Naive thymus-derived CD8-positive, alpha-beta T cell (primary cell): ENCODE measurements around the gene SLIT2. TPM values are rescaled to one million over a fixed set of nuclear protein-coding genes. Genes with fewer than 3 reads are reported as not detected.

Source experiments
- ATAC-seq, 2 donors: fragments of 150-1000 bp; cut with Tn5 transposase in 1 of 2; sonication (Bioruptor Pico), chemical (Tn5 transposase) in 1 of 2; 1 replicate in 1 of 2; 2 replicates in 1 of 2; pipeline ENCODE4 v1.10.0; 2021; ENCODE audit warnings: mild to moderate bottlenecking in 2 of 2, moderate library complexity in 2 of 2
- POLR2A ChIA-PET: fragments of 350-600 bp; sonication (Branson Sonifier 250); formaldehyde crosslinking; loops from one replicate; lab custom pipeline; 2021; ENCODE audit warnings: antibody characterized with exemption; lab: Charles Lee
- DNase-seq, 10 donors: peaks; one replicate each; pipeline versions ENCODE4 v3.0.0 to v3.0.0-alpha.2; 2020 to 2022
- H3K27ac Mint-ChIP-seq, 10 donors: one replicate each; pipeline ENCODE4 v1.8.0; 2020 to 2022; ENCODE audit warnings: mild to moderate bottlenecking in 10 of 10, mixed read lengths in 10 of 10, moderate library complexity in 4 of 10, inconsistent platforms in 1 of 10
- H3K27me3 Mint-ChIP-seq, 5 donors: one replicate each; pipeline ENCODE4 v1.8.0; 2021 to 2022; ENCODE audit warnings: mixed read lengths in 5 of 5
- H3K36me3 Mint-ChIP-seq, 3 donors: one replicate each; pipeline ENCODE4 v1.8.0; 2020 to 2022; ENCODE audit warnings: mixed read lengths in 3 of 3, mild to moderate bottlenecking in 2 of 3, inconsistent platforms in 1 of 3
- H3K4me1 Mint-ChIP-seq, 4 donors: one replicate each; pipeline ENCODE4 v1.8.0; 2021 to 2022; ENCODE audit warnings: mixed read lengths in 4 of 4
- H3K4me3 Mint-ChIP-seq, 10 donors: one replicate each; pipeline ENCODE4 v1.8.0; 2020 to 2022; ENCODE audit warnings: mild to moderate bottlenecking in 10 of 10, mixed read lengths in 10 of 10, moderate library complexity in 6 of 10, inconsistent platforms in 1 of 10
- H3K9me3 Mint-ChIP-seq, 9 donors: one replicate each; pipeline ENCODE4 v1.8.0; 2020 to 2022; ENCODE audit warnings: mixed read lengths in 9 of 9, mild to moderate bottlenecking in 3 of 9, inconsistent platforms in 1 of 9, moderate library complexity in 1 of 9
- polyA plus RNA-seq, 3 donors: library from polyadenylated mRNA; unstranded; fragments of 300-500 nt; fragmentation: Illumina TruSeq; gene quantifications; one replicate each; pipeline ENCODE4 v1.2.3, GENCODE V29; 2021
- total RNA-seq, 8 experiments: library from RNA in 2 of 8; stranded (reverse) in 2 of 8; gene quantifications; one replicate each; pipeline ENCODE4 v1.2.3 and lab custom pipeline; 2021 to 2026

The SLIT2 gene
- total and polyA plus RNA-seq, 5 experiments from 2014 or later: not detected

DNA sequence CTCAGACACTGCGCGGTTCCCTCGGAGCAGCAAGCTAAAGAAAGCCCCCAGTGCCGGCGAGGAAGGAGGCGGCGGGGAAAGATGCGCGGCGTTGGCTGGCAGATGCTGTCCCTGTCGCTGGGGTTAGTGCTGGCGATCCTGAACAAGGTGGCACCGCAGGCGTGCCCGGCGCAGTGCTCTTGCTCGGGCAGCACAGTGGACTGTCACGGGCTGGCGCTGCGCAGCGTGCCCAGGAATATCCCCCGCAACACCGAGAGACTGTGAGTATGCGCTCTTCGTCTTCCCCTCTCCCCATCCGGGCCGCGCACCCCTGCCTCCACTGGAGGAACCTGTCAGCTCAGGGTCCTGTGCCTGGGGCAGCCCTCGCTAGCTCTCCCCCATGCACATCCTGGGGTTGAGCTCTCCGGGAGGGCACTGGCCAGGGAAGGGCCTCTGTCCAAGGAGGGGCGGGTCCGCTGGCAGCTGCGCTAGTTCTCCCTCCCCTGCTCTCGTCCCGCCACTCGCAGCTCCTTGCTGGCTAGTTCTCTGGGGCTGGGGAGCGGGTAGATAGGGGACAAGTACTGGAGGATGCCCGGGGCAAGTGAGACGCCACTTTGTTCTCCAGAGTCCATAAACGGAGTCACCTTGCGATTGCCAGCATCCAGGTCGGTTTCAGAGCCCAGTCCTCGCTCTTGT, 2.2 kb downstream of the SLIT2 start:
- POLR2A ChIA-PET: no interaction called here
- no peak for ATAC-seq
- peaks cover 16 to 59% (median 42%) of the 10 kb centered on the region in 5 donors for H3K27me3 Mint-ChIP-seq
- H3K9me3 Mint-ChIP-seq: peaks cover 0 to 14% (median 0%) of the 10 kb centered on the region in 9 donors
- peak overlapping the region in 1 of 10 donors; percentile 32 for H3K4me3 Mint-ChIP-seq
- H3K4me1 Mint-ChIP-seq: peaks cover 0 to 16% (median 5%) of the 10 kb centered on the region in 4 donors
- peak overlapping the region in 1 of 10 donors; percentile 78 for H3K27ac Mint-ChIP-seq
- peaks cover 0 to 13% (median 0%) of the 10 kb centered on the region in 3 donors for H3K36me3 Mint-ChIP-seq
- DNase-seq: peak in 1 of 10 donors; percentile 4

GRCh38 chr4:20254511-20255250, 3.0 kb downstream of the SLIT2 start:
- peak in 1 of 10 donors; percentile 3 for DNase-seq
- no peak for ATAC-seq
- Mint-ChIP-seq H3K36me3 (peaks cover 0 to 13% (median 0%) of the 10 kb centered on the region in 3 donors), H3K27ac (no peak overlapping the region), H3K4me1 (peaks cover 0 to 16% (median 5%) of the 10 kb centered on the region in 4 donors), H3K9me3 (peaks cover 0 to 14% (median 0%) of the 10 kb centered on the region in 9 donors), H3K4me3 (no peak overlapping the region), H3K27me3 (peaks cover 15 to 51% (median 37%) of the 10 kb centered on the region in 5 donors)
- POLR2A ChIA-PET: no interaction called here

DNA sequence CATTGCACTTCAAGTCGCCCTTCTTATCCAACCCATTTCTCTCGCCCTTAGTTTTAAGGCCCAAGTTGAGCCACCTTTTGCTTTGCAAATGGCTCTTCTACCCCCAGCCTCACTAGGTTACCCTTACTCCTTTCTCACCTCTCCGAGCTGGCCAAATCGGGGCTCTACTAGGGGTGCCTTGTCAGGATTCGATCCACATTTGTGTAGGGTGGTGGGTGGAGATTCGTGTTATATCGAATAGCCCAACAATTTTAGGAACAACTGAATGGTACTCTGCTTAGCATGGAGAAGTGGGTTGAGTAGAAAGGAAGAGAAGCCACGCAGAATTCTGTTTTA, 3.5 kb downstream of the SLIT2 start:
- Mint-ChIP-seq H3K36me3 (peaks cover 0 to 13% (median 0%) of the 10 kb centered on the region in 3 donors), H3K27ac (no peak overlapping the region)
- ATAC-seq: no peak

GRCh38 chr4:20255823-20256222, 4.1 kb downstream of the SLIT2 start:
- Mint-ChIP-seq H3K4me1 (peaks cover 0 to 16% (median 5%) of the 10 kb centered on the region in 4 donors), H3K9me3 (peaks cover 0 to 11% (median 0%) of the 10 kb centered on the region in 9 donors), H3K27me3 (peaks cover 10 to 44% (median 31%) of the 10 kb centered on the region in 5 donors), H3K36me3 (peaks cover 0 to 10% (median 0%) of the 10 kb centered on the region in 3 donors), H3K27ac (no peak overlapping the region), H3K4me3 (no peak overlapping the region)
- DNase-seq: no peak
- ATAC-seq: no peak
- POLR2A ChIA-PET: interaction anchor here (0.6 kb wide), 1 partner anchor 23 kb away, joined by 4 read pairs; no protein-coding TSS in a partner anchor

More for the DNA sequence above, 3.5 kb downstream of the SLIT2 start:
- H3K4me1 Mint-ChIP-seq: peaks cover 0 to 16% (median 5%) of the 10 kb centered on the region in 4 donors
- no peak for DNase-seq
- peaks cover 14 to 50% (median 37%) of the 10 kb centered on the region in 5 donors for H3K27me3 Mint-ChIP-seq
- H3K9me3 Mint-ChIP-seq: peaks cover 0 to 14% (median 0%) of the 10 kb centered on the region in 9 donors
- peak overlapping the region in 1 of 10 donors; percentile 29 for H3K4me3 Mint-ChIP-seq
- POLR2A ChIA-PET: no interaction called here

GRCh38 chr4:20256381-20256881, 4.7 kb downstream of the SLIT2 start:
- Mint-ChIP-seq H3K27ac (no peak overlapping the region), H3K36me3 (peaks cover 0 to 8% (median 0%) of the 10 kb centered on the region in 3 donors), H3K4me1 (peaks cover 0 to 11% (median 3%) of the 10 kb centered on the region in 4 donors), H3K9me3 (peaks cover 0 to 9% (median 0%) of the 10 kb centered on the region in 9 donors), H3K4me3 (no peak overlapping the region), H3K27me3 (peaks cover 7 to 38% (median 25%) of the 10 kb centered on the region in 5 donors)
- POLR2A ChIA-PET: no interaction called here
- no peak for ATAC-seq
- DNase-seq: no peak

DNA sequence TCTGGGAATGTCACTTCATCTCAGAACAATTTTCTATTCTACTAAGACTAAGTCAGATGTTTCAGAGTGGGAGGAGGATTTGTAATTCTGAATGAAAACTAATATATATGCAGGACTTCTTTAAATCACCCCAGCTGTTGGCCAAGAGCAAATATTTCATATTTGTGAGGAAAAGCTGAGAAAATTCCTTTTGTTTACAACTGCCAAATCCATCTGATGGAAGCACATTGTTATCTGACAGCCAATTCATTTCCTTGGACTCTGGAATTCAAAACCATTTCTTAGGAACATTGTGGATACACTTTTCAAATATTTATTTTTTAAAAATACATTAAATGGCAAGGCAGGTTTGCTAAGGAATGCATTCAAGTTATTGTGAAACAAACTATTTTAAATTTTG, 8.0 kb downstream of the SLIT2 start:
- peaks cover 0 to 9% (median 0%) of the 10 kb centered on the region in 9 donors for H3K9me3 Mint-ChIP-seq
- no peak overlapping the region for H3K4me3 Mint-ChIP-seq
- H3K36me3 Mint-ChIP-seq: peaks cover 0 to 4% (median 0%) of the 10 kb centered on the region in 3 donors
- H3K27ac Mint-ChIP-seq: no peak overlapping the region
- no peak for DNase-seq
- peaks cover 6 to 16% (median 9%) of the 10 kb centered on the region in 5 donors for H3K27me3 Mint-ChIP-seq
- POLR2A ChIA-PET: no interaction called here
- no peak for ATAC-seq
- H3K4me1 Mint-ChIP-seq: peaks cover 0 to 2% (median 0%) of the 10 kb centered on the region in 4 donors

GRCh38 chr4:20260821-20261220, 9.1 kb downstream of the SLIT2 start:
- no peak overlapping the region for H3K4me3 Mint-ChIP-seq
- H3K27ac Mint-ChIP-seq: no peak overlapping the region
- no peaks in the 10 kb centered on the region for H3K36me3 Mint-ChIP-seq
- H3K27me3 Mint-ChIP-seq: peaks cover 0 to 9% (median 2%) of the 10 kb centered on the region in 5 donors
- H3K9me3 Mint-ChIP-seq: peaks cover 0 to 4% (median 0%) of the 10 kb centered on the region in 9 donors
- ATAC-seq: no peak
- POLR2A ChIA-PET: no interaction called here
- no peaks in the 10 kb centered on the region for H3K4me1 Mint-ChIP-seq
- DNase-seq: no peak

DNA sequence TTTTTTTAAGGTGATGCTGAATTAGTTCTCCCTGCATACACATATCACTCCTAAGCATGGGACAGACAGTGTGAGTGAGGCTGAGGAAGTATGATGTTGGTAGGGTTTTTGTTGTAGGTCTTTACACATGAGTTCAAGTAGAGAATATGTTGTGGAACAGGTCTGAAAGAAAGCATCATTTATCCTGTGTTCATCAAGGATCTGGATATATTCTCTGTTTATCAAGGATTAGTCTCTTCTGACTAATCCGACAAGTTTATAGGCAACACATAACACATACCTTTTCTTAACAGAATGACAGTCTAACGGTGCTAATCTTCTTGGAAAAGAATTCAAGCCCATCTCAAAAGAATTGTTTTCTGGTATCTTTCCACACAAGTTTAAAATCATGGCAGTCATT, 10.5 kb downstream of the SLIT2 start:
- Mint-ChIP-seq H3K9me3 (peaks cover 0 to 2% (median 0%) of the 10 kb centered on the region in 9 donors), H3K4me3 (no peak overlapping the region), H3K4me1 (no peaks in the 10 kb centered on the region), H3K27me3 (peaks cover 0 to 4% (median 0%) of the 10 kb centered on the region in 5 donors), H3K27ac (no peak overlapping the region), H3K36me3 (no peaks in the 10 kb centered on the region)
- DNase-seq (no peak), ATAC-seq (no peak)
- POLR2A ChIA-PET: no interaction called here

DNA sequence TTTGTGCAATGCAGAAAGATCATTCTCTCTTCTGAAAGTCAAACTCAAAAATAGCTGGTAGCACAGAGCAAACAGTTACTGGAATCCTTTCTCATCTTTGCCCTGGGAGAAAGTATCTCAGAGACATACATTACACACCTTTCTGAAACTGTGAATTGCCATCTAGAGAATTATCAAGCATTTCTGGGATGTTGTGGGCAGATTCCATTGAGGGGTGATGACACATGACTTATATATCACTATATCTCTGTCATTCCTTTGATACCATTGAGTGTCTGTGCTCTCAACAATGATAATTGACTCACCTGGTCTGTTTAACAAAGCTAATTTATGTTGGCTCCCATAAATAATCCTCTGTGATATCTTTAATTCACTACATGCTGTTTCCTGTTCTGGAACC, 13.0 kb downstream of the SLIT2 start:
- Mint-ChIP-seq H3K9me3 (peaks cover 0 to 2% (median 0%) of the 10 kb centered on the region in 9 donors), H3K36me3 (no peaks in the 10 kb centered on the region), H3K27me3 (peaks cover 0 to 2% (median 0%) of the 10 kb centered on the region in 5 donors), H3K4me1 (no peaks in the 10 kb centered on the region), H3K4me3 (no peak overlapping the region), H3K27ac (no peak overlapping the region)
- POLR2A ChIA-PET: no interaction called here
- ATAC-seq (no peak), DNase-seq (no peak)

- no peak overlapping the region for H3K27ac Mint-ChIP-seq
- ATAC-seq: no peak
- POLR2A ChIA-PET: no interaction called here
- no peak overlapping the region for H3K4me3 Mint-ChIP-seq
- H3K4me1 Mint-ChIP-seq: no peaks in the 10 kb centered on the region
- H3K27me3 Mint-ChIP-seq: peaks cover 0 to 2% (median 0%) of the 10 kb centered on the region in 5 donors
- no peaks in the 10 kb centered on the region for H3K36me3 Mint-ChIP-seq
- no peak for DNase-seq
- peaks cover 0 to 2% (median 0%) of the 10 kb centered on the region in 9 donors for H3K9me3 Mint-ChIP-seq
Measured at GRCh38 chr4:20265726-20266125, 14.0 kb downstream of the SLIT2 start.

- ATAC-seq: no peak
Measured at GRCh38 chr4:20266215-20267082, 14.7 kb downstream of the SLIT2 start.

GRCh38 chr4:20268028-20268427, 16.3 kb downstream of the SLIT2 start:
- Mint-ChIP-seq H3K36me3 (no peaks in the 10 kb centered on the region), H3K4me3 (no peak overlapping the region), H3K27ac (no peak overlapping the region), H3K27me3 (peaks cover 0 to 2% (median 0%) of the 10 kb centered on the region in 5 donors), H3K4me1 (no peaks in the 10 kb centered on the region), H3K9me3 (peaks cover 0 to under 1% (median 0%) of the 10 kb centered on the region in 9 donors)
- POLR2A ChIA-PET: no interaction called here
- DNase-seq (no peak), ATAC-seq (no peak)

More at GRCh38 chr4:20266215-20267082, 14.7 kb downstream of the SLIT2 start:
- Mint-ChIP-seq H3K4me1 (no peaks in the 10 kb centered on the region), H3K9me3 (peaks cover 0 to 2% (median 0%) of the 10 kb centered on the region in 9 donors), H3K4me3 (no peak overlapping the region), H3K27me3 (peaks cover 0 to 2% (median 0%) of the 10 kb centered on the region in 5 donors), H3K36me3 (no peaks in the 10 kb centered on the region), H3K27ac (no peak overlapping the region)
- DNase-seq: no peak
- POLR2A ChIA-PET: no interaction called here
